ENCODE data around the gene RHBDD3.
"Not testable (repeated sequence)": the region's sequence is repeated elsewhere in the genome, so short reads cannot be mapped to it uniquely, and the experiment has no call there.

Gene RHBDD3

DNA sequence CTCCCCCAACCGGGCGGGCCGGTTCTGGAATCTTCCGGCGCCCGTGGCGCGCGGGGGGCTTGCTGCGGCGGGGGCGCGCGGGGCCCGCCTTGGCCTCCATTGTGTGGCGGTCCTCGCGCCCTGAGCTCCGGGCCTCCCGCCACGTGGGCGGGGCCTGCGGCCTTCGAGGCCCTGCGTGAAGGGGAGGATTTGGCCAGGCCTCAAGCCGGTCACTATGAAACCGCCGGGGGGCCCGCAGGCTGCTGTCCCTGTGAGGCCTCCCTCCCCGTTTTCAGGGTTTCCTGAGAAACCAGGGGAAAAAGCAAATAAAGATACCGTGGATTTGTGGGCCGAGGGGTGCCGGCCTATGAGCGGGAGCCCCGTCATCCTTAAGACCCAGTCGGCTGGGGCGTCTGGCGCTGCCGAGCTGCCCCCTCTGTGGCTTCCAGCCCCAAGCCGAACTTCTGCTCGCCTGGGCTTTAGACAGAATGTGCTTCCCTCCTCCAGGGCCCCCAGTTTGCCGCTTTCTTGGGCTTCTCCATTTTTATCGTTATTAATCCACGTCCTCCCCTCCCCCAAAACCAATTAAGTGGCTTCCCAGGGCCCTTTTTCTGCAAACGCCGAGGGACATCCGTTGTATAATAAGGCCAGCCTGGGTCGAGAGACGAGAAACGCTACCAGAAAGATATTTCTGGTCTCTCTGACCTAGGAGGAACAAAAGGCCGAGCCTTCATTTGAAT, 889 bp upstream of the RHBDD3 start:
- DNase-seq: no peak

DNA sequence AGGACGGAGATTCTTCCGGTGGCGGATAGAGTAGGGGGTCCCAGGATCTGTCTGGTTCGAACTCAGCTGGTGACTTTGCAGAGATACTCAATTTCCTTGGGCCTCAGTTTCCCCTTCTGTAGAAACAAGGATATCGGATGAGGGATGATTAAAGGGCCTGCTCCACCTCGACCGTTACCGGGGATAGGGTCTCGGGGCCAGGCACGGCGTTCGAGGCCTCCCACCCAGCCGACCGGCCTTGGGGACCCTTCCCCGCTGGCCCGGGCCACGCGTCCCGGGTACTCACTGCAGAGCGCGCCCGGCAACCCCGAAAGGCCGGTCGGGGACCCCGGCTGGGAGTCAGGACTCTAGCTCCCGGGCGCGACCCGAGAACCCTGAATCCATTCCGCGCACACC, 321 bp downstream of the RHBDD3 start:
- no peak for DNase-seq

DNA sequence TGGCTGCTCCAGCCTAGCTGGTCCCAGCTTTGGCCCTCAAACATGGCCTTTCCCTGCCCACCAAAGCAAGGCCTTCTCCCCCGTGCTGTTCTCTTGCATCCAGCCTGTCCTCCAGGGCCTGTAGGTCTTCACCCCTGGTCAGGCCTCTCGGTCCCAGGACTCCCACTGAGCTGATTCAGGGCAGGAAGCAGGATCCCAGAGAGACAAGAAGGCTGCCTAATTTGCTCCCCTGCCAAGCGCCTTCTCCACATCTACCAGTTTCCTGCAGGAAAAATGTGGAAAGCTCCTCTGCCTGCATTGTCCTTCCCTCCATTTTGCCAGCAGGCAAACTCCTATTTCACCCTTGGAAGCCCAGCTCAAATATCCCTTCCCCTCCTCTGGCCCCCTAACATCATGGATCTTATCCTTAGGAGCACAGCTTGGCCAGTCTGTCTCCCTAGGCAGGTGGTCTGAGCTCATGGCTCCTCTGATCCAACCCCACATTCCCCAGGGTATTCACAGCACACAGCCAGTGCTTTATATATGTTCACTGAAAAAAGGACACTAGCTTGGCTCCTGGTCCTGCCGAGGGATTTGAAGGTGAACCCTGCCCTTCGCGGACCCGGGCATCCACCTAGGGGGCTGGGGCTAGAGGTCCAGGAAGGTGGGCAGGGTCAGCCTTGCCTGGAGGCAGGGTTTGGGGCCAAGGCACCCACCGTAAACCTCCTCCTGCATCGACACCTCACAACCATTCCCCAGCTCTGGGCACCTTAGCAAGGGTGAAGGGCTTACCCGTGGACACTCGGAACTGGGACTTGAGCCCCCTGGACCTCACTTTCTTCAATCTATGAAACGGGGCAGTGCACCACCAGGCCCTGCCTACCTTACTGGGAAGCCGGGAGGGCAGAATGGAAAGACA, 968 bp downstream of the RHBDD3 start:
- DNase-seq: no peak

DNA sequence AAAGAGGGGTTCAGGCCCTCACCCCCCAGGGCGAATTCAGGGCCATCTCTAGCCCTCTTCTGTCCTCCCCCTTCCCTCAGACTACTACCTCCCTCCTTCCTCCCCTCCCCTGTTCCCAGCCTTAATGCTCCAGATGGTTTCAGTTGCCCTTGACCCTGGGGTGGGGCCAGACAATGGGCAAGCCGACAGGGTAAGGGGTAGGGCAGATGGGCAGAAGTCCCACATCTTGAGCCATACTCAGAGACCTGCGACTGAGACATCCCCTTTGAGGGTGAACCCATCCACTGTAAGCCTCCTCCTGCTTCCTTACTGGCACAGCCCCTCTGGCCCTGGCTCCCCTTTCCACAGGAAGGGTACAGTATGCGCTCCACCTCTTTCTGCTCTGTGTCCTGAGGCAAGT, 1.9 kb downstream of the RHBDD3 start:
- DNase-seq: no peak

DNA sequence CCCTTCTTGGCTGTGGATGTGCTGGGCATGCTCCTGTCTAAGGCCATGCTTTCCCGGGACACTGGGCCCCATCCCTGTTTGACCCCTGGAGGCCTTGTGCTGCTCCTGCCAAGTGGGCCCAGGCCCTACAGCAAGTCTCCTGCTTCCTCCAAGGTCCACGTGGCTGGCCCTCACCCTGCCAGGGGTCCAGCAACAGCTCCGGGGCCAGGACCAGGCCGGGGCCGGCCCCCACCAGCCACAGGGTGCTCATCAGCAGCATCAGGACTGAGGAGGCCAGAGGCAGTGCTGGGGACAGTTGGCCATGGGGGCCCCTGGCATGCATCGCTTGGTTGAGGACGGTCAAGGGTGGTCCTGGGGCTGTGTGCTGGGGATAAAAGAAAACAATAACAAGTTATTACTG, 2.5 kb downstream of the RHBDD3 start:
- no peak for DNase-seq

DNA sequence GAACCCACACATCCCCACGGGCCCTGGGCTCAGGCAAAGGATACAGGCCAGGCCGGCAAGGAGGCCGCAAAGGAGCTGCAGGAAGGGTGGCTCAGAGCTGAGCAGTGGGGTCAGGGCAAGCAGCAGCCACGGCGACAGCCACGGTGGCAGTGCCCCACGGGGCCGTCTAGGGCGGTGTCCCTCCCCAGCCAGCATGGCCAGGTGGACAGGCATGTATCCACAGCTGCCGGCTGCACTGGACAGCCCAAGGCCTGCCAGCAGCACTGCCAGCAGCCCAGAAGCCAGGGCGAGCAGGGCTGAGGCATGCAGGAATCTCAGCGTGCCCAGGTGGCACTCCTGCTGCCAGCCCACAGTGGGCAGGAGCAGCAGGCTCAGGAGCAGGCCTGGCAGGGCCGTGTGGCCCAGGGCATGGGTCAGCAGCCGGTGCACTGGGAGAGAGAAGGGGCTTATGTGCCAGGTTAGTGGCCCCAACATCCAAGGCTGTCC, 3.9 kb downstream of the RHBDD3 start:
- no peak for DNase-seq

DNA sequence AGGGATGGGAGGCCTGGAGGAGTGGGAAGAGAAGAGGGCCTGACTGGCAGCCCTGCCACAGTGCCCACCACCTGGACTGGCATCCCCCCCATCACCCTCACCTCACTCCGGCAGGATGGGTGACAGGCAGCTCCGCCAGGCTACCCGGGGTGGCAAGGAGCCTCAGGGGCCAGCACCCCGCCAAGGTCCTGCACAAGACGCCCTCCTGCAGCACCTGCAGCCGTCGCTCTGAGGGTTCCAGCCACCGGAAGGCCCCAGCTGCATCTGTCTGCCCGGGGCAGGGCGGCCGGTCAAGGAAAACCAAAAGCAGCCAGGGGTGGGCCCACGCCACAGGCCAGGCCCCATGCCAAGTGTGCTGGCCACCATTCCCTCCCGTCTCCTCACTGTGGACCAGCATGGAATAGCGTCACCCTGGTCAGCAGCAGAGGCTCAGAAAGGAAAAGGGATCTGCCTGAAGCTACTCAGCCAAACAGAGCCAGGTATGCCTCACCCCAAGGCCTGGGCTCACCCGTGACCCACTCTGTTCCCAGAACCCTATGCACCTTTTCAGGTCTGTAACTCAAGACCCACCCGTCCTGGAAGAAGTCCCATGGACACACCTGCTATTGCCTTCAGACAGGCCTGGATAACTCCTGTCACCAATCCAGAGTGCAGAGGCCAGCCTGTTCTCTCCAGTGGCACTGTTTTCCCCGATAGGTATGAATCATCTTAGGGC, 7.0 kb downstream of the RHBDD3 start:
- no peak for DNase-seq

DNA sequence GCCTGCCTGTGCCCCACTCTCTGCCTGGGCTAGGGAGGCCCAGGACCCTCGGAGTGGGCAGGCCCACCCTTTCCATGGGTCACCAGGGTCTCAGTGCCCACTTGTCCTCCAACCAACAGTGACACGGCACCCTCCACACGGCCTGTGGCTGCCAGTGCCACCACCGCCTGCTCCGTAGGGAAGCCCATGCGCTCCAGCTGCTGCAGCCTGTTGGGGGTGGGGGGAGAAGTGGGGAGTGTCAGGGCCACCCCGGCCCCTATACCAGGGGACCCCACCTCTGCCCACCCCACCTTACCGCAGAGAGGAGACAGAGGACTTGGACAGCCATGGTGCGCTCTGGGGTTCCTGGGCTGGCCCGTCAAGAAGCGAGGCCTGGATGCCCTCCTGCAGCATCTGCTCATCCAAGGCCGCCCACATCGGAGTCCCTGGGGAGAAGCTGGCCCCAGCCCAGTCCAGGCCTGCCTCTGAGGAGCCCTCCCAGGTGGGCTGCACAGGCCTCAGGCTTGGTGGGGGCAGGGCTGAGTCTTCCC, 7.7 kb downstream of the RHBDD3 start:
- DNase-seq: no peak

DNA sequence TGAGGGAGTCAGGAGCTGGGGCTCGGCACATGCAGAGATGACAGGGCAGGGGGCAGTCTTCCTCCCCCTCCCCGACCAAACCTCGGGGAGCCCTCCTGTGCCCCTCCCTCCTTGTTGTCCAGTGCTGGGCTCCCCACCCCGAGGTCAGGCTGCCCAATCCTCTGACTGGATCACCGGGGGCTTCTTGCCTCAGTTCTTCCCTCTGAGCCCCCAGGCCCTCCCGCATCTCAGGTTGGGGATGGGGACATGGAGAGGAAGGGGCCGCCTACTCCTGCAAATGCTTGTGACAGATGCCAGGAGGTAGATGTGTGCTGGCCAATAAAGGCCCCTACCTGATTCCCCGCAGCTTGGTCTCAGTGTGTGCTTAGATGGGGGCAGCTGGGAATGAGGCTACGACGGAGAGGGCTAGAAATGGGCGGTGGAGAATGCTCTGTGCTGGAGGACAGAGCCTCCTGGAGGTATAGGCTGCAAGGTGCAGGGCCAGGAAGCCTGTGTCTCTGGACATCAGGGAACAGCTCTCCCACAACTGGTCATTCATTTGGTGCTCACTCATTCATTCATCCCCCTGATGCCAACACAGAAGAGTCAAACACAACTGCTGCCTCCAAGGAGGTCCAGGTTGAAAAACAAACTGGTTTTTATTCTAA, 8.4 kb downstream of the RHBDD3 start:
- DNase-seq: no peak

DNA sequence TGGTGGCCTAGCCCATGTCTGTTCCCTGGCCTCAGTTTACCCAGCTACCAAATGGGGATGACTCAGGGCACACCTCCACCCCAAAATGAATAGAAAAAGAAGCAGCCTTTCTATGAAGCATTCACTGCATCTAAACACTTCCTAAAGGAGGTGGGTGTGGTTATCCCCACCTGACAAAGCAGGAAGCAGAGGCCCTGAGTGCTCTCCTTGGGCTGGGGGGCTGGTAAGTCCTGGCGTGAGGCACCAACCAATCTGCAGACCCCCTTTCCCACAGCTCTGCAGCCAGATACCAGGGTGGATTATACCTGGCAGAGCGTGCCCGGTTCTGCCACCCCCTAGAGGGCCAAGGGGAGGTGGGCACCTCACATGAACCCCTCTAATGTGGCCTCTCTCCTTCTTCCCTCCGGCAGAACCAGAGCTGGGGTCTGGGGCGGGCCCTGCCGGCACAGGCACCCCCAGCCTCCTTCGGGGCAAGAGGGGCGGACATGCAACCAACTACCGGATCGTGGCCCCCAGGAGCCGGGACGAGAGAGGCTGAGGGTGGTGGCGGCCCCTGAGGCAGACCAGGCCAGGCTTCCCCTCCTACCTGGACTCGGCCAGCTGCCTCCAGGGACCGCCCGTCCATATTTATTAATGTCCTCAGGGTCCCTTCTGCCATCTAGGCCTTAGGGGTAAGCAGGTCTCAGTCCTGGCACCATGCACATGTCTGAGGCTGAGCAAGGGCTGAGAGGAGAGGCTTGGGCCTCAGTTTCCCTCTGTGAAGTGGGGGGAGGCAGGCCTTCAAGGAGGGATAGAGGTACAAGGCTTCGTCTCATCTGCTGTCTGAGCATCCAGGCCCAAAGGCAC, 9.2 kb downstream of the RHBDD3 start:
- DNase-seq: no peak

DNA sequence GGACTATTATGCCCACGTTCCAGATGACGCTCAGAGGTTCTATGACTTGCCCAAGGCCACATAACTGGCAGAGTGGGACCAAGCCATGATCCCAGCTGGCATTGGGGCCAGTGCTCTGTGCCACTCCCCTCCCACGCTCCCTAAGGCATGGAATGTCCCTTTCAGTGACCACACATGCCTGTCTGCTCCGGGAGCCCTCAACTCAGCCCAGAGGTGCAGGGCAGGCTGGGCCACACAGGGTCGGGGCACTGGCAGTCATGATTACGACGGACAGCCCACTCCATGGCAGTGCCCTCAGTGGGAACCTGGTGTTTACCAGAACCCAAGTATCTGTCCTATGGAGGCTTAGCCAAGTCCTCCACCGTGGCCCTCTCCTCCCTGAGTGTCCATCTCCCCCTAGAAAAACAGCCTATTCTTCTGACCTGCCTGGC, 10.0 kb downstream of the RHBDD3 start:
- DNase-seq: no peak

DNA sequence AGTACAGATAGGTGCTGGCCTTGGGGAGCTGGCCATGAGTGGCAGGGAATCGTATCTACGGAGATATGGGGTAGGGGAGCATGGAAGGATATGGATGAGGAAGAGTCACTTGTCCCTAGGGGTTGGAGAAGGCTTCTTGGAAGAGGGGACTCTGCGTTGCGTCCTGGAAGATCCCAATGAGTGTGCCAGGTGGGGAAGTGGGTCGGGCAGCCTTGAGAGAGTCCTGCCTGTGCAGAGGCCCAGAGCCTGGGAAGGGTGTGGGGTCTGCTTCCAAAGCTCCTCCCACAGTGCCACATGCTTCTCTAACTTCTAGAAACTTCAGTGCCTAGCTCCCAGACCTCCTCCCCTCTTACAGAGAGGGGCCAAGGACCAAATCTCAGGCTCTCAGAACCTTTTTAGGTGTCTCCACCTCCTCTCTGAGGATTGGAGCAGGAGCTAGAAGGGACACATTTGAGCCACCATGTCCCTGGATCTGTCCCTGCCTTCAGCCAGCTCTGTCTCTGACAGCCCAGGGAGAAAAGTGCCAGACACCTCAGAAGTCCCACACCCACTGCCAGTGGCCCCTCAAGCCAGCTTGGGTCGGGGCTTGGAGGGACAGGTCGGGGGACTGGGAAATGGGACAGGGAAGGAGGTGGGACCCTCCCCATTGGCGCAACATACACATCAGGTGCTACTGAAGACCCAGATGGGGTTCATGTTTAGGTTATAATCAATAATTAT, 11.0 kb downstream of the RHBDD3 start:
- DNase-seq: no peak

DNA sequence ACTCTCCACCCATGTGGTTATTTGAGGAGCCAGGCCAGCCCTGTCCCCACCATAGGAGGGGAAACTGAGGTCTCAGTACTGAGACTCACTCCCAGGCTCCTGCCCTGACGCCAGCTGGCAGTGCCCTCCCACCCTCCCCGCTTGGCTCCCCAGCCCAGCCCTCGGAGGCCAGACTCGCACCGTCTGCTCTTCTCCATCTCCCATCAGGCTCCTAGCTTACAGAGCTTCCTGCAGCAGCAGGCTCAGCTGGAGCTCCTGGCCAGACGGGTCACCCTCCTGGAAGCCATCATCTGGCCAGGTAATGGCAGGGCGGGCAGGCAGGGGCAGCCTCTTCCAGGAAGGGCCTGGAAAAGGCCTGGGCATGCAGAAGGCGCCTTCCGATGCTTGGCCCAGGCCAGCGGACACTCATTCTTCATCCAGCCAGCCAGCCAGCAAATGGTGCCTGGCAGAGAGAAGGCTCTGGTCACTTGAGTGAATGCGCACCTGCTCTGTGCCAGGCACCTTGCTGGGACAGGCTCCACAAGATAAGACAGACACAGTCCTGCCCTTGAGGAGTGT, 12.6 kb downstream of the RHBDD3 start:
- DNase-seq: no peak

DNA sequence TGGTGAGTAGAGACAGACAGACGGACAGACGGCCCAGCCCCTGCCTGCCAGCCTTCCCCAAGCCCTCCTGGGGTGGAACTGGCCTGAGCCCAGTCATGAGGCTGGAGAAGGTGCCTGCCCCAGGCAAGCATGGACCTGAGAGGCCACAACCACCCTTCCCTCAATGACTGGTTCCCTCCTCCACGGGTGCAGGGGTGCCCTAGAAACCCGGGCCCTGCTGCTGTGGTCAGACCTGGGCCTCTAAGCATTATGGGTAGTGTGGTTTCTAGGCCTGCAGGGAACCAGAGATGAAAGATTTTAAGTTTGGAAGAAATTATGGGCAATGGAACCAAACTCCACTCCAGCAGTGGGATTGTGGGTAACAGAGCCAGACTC, 13.5 kb downstream of the RHBDD3 start:
- no peak for DNase-seq

DNA sequence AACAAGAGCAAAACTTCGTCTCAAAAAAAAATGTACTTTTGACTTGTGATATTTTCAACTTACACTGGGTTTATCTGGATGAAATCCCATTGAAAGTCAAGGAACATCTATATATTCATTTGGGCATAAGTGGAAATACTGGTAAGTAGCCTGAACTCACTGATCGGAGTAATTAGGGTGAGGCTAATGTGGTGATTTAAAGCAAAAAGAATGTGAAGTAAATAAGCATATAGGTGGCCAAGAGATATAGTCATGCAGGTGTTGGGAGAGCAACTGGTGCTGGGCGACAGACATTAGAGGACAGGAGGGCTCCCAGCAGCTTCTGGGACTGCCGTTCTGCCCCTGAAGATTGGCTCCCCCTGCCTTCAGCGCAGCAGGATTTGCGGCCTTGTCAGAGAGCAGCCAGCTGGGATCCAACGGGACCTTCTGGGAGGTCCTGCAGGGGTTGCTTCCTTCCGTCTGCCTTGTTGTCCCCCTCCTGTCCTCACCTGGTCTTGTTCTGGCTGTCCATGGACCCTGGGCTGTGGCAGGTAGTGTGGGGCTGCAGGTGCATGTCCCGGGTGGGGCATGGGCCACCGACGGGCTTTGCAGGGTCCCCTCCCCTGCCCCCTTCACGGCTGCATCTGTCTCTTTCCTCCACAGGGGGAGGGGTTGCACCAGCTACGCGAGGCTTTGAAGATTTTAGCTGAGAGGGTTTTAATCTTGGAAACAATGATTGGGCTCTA, 14.1 kb downstream of the RHBDD3 start:
- DNase-seq: no peak

DNA sequence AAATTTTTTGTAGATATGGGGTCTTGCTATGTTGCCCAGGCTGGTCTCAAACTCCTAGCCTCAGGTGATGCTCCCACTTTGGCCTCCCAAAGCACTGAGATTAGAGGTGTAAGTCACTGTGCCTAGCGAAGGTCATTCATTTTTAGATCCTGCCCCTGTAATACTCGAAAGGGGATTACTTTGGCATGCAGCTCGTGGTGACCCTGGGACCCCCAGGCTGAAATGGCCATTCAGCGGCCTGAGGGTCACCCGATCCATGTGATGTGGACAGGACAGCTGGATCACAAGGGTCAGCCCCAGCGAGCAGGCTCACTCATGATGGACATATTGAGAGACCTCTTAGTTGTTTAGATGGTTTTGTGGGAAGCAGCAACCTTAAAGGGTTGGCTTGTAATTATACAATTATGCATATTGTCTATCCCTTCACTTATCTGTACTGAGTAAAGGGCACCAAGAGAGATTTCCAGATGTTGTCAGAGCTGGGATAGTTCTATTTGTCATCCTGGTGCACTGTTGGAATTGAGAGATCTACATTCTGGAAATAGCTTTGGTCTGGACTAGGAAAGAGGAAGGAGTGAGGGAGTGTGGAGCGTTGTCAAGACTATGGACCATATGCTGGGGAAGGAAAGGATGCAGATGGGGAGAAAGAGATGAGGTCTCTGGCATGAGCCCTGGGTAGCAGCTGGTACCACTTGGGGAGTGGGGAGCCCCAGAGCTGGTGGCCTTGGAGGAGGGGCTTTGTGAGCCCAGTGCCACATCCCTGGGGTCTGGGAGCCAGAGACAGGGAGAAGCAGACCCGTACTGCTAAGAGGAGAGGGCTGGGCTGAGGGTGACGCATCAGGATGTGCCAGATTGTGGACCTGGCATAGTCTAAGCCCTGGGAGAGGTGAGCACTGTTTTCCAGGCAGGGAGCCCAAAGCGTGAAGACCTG, 15.5 kb downstream of the RHBDD3 start:
- no peak for DNase-seq

DNA sequence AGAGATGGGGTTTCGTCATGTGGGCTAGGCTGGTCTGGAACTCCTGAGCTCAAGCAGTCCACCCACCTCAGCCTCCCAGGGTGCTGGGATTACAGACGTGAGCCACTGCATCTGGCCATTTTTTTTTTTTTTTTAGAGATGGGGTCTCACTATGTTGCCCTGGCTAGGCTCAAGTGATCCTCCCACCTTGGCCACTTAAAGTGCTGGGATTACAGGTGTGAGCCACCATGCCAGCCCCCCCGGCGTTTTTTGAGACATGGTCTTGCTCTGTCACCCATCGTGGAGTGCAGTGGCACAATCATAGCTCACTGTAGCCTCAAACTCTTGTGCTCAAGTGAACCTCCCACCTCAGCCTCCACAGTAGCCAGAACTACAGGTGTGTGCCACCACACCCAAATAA, 16.5 kb downstream of the RHBDD3 start:
- no peak for DNase-seq

DNA sequence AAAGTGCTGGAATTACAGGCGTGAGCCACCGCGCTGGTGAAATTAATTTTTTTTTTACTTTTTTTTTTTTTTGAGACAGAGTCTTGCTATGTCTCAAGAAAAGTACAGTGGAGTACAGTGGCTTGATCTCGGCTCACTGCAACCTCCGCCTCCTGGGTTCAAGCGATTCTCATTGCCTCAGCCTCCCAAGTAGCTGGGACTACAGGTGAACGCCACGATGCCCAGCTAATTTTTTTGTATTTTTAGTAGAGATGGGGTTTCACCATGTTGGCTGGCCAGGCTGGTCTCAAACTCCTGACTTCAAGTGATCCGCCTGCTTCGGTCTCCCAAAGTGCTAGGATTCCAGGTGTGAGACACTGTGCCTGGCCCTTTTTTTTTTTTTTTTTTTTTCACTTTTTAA, 19.9 kb downstream of the RHBDD3 start:
- DNase-seq: not testable (repeated sequence)

All from 8988T (cell line).